GM18526 (cell line): ENCODE measurements around the gene BAIAP3.

Experiments
- POLR2A ChIP-seq: IDR thresholded peaks from 3 replicates; pipeline ENCODE4 v1.6.1; 2011; ENCODE audit not compliant: insufficient read length; ENCODE audit errors: extremely low read depth

The BAIAP3 gene

GRCh38 chr16:1325673-1326371, 7.6 kb upstream of the BAIAP3 start:
- no peak for TF ChIP-seq POLR2A

- no peak for TF ChIP-seq POLR2A
Measured at GRCh38 chr16:1326391-1326790, 7.1 kb upstream of the BAIAP3 start.

GRCh38 chr16:1326946-1327618, 6.4 kb upstream of the BAIAP3 start:
- no peak for TF ChIP-seq POLR2A

- TF ChIP-seq POLR2A = no peak
Measured at GRCh38 chr16:1327619-1327947, 5.9 kb upstream of the BAIAP3 start.

DNA sequence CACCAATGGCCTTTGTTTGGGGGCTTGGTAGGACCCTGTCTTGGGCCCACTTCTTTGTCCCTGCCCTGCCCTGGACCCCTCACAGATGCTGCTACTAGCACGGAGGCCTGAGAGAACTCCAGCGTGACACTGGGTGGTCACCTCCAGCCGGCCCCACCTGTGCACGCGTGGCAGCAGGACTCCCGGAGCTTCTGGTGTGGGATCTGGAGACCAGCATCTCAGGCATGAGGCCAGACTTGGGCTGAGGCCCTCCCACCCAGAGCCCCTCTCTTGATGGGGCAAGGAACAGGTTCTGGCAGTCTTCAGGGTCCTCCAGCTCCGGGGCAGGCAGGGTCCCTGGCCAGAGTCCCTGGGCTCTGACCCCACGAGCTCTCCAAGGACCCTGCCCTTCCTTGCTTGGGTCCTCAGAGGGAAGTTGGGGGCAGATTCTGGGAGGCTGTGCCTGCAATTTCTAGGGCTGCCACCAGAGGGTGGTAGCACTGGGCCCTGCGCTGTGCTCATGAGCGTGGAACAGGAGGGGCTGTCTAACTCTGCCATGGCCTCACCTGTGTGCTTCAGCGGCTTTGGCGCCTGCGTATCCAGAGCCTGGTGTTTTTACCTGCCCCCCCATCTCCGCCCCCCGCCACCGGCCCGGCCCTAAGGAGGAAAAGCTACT, 3.1 kb upstream of the BAIAP3 start:
- no peak for TF ChIP-seq POLR2A

DNA sequence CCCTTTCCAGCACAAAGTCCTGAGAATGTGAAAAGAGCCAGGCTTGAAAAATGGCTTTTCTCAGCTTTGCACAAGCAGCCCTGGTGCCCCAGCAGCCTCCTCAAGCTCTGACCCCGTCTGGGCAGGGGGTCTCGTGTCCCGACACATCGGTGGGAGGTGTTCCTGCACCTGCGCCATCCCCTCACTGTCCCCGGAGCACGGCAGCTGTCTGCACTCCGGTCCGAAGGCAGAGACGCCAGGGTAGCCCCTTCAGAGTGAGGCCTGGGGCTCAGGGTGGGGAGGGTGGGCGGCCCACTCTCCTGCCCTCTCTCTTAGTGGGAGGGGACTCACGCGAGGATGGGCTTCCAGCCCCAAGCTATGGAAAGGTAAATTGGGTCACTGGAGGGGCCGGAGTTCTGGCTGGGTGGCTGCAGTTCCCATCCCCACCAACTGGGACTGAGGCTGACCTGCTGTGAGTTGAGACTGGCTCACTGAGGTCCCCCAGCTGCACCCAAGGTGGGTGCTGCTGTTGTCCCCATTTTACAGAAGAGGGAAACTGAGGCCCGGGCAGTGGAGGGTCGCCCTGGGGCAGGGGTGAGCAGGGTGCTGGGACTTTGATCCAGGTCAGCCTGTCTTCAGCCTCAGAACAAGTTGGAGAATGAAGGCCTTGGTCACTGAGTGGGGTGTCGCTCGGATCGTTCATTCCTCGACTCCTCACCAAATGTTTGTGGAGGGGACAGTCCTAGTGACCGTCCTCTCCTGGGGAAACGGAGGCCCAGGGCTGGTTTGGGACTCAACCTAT, 2.3 kb upstream of the BAIAP3 start:
- no peak for TF ChIP-seq POLR2A

DNA sequence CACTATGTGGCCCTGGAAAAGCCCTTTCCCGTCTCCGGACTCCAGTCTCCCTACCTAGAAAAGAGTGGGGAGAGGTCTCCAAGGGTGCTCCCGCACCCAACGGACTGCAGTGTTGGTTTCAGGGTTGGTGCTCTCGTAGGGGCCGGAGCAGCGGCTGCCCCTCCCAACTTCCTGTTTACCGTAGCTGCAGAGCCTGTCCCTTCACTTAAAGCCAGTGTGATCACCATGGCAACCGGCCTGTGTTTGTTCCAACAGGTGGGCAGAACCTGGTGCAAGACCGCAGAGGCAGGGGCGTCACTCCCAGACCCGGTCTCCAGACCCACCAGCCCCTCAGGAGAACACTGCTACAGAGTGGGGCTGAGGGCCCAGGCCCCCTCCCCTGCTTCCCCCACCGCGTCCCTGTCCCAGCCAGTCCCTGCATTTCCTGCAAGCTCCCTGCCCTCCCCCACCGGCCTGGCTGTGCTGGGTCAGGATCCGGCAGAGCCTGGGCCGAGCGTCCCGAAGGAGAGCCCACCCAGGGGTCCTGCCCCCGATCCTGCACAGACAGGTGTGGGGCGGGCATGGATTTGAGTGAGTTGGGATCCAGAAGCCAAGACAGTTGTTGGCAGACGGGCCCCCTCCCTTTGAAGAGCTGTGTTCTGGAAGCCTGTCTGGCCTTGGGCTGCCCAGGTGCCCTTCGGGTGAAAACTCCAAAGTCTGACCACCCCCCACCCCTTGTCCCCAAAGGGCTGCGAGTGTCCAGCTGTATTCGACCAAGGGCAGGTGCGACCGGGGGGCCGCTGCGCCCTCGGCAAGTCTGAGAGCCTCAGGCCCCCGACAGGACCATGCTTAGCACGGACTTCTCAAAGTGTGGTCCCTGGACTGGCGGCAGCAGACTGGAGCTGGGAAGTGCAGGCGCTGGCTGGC, 1.5 kb upstream of the BAIAP3 start:
- TF ChIP-seq POLR2A = no peak

DNA sequence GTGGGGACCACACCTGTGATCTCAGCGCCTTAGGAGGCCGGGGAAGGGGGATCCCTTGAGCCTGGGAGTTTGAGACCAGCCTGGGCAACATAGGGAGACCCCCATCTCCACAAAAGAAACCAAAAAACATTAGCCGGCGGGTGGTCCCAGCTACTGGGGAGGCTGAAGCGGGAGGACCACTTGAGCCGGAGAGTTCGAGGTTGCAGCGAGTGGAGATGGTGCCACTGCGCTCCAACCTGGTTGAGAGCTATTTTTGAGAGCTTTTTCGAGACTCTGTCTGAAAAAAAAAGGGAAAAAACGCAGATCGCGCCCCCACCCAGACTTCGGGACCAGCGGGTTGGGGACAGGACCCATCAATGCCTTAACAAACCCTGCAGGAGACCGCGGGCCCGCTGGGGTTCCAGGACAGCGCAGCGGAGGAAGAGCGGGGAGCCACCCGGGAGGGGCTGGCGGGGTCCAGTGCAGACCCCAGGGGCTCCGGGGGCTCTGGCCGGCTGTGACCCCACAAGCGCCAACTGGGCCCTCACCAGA, 762 bp upstream of the BAIAP3 start:
- no peak for TF ChIP-seq POLR2A

DNA sequence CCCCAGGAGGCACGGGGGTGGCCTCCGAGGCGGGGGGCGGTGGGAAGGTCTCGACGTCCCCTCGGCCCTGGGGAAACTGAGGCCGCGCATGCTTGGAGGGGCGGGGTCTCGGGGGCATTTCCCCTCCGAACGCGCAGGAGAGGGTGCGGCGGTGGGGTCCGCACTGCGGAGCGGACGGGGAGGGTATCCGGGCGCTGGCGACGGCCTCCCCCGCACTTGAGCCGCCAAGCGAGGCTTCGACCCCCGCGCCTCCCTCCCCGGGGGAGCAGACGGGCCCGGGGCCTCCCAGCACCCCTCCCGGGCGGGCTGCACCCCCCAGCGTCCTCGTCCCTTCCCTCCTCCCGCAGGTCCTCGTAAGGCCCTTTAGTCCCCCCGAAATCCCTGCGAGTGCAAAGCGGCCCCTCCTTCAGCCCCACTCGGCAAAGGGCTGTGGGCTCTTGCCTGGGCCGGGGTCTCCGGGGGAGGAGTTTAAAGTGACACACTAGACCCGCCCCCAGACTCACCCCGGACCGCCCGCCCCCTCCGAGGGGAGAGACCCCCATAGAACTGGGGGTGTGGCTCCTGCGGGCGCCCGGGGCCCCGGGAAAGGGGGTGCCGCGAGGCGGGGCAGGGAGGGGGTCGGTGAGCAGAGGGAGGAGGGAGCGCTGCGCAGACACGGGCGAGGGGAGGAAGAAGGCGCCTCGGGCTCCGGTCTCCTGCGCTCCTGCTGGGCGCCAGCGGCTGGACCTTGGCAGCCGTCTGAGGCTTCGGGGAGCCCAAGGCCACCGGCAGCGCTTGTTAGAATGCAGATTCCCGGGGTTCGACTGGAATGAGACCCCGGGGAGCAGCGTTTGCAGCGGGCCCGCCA, 632 bp downstream of the BAIAP3 start:
- no peak for TF ChIP-seq POLR2A

GRCh38 chr16:1334739-1335138, 1.3 kb downstream of the BAIAP3 start:
- TF ChIP-seq POLR2A = no peak

GRCh38 chr16:1335211-1335971, 1.9 kb downstream of the BAIAP3 start:
- no peak for TF ChIP-seq POLR2A

GRCh38 chr16:1335996-1336395, 2.6 kb downstream of the BAIAP3 start:
- no peak for TF ChIP-seq POLR2A

GRCh38 chr16:1336619-1337018, 3.2 kb downstream of the BAIAP3 start:
- no peak for TF ChIP-seq POLR2A

- TF ChIP-seq POLR2A = no peak
Measured at GRCh38 chr16:1337486-1337885, 4.0 kb downstream of the BAIAP3 start.
